Embryonic facial prominence (tissue), 1 donor: ENCODE results near the gene SCG5.

Experiments
- DNase-seq: peaks from one replicate; pipeline ENCODE4 v3.0.0-alpha.2; 2016; ENCODE audit errors: extremely low spot score

The SCG5 gene

GRCh38 chr15:32723171-32723948 lies 81.8 kb downstream of the SCG5 start:
- DNase-seq: no peak

DNA sequence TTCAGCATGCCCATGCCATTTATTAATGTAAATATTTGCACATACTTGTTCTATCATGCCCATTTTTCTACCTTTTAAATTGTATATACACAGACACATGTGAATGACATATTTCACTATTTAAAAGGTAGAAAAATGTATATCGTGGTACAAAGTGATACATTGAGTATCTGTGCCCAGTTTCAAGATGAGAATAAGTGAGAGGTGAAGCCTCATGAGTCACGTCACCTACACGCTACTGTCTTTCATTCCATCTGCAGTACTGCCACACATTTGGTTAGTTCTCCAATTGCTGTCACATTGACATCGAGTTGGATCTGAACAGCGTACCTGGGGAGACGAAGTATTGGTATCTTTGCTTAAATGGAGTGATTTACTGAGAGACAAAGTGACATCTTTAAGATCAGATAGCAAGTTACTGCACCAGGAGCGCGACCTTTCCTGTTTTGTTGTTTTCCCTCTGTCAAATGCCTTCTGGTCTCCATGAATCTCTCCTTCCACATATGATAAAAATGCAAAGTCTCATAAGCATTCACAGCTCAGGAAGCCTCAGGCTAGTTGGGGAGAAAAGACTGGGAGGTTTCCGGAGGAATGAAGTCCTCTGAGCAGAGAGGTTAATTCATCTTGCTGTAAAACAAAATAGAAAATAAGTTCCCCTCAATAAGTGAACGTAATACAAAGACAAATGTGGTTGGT lies 88.3 kb downstream of the SCG5 start:
- DNase-seq: no peak

GRCh38 chr15:32730677-32731654 lies 89.5 kb downstream of the SCG5 start:
- DNase-seq: no peak

- no peak for DNase-seq
Measured at GRCh38 chr15:32732574-32733157, 91.2 kb downstream of the SCG5 start.

DNA sequence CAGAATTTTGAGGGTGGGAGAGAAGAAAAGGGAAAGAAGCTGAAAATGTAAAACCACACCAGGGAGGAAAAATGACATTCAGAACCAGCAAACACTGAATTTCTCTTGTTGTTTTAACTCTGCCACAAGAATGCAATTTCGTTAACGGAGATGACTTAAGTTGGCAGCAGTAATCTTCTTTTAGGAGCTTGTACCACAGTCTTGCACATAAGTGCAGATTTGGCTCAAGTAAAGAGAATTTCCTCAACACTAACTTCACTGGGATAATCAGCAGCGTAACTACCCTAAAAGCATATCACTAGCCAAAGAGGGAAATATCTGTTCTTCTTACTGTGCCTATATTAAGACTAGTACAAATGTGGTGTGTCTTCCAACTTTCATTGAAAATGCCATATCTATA lies 91.8 kb downstream of the SCG5 start:
- no peak for DNase-seq

GRCh38 chr15:32735989-32736700 lies 94.6 kb downstream of the SCG5 start:
- DNase-seq: no peak

GRCh38 chr15:32736701-32737061 lies 95.2 kb downstream of the SCG5 start:
- no peak for DNase-seq

DNA sequence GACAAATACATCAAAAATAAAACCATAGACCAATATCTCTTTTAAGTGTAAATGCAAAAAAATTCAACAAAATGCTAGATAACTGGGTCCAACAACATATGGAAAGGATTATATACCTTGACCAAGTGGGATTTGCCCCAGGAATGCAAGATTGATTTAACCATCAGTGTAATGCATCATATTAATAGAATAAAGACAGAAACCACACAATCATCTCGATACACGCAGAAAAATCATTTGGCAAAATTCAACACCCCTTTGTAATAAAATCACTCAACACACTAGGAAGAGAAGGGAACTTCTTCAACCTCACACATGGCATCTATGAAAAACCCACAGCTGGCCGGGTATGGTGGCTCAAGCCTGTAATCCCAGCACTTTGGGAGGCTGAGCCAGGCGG lies 95.8 kb downstream of the SCG5 start:
- DNase-seq: no peak

GRCh38 chr15:32738666-32739065 lies 97.2 kb downstream of the SCG5 start:
- DNase-seq: no peak

DNA sequence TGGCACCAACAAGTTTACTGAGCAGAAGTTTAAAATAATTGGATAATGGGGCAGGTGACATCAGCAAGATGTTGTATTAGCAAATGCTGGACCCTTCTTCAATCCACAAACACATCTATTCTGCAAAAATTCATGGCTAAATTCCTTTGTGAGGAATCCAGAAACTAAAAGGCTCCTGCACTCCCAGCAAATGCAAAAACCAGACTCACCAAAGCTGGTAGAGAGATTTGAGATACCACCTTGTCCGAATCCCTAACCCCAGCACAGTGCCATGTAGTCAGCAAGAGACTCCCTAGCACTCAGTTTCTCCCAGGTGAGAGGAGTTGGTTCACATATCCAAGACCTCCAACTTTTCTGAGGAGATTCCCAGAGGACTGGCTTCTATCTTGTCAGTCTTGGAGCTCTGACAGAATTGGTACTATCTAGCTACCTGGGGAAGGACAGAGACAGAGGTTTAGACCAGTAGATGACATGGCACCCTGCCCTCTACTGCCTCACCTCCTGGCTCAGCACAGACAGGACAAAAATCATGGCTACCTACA lies 98.1 kb downstream of the SCG5 start:
- DNase-seq: no peak

- DNase-seq: no peak
Measured at GRCh38 chr15:32743411-32744140, 102.1 kb downstream of the SCG5 start.

GRCh38 chr15:32746116-32746857 lies 104.8 kb downstream of the SCG5 start:
- no peak for DNase-seq
